Gastrocnemius medialis (tissue), 4 donors: ENCODE measurements around the gene LCN12.

Experiments used
- CTCF ChIP-seq, 5 experiments: fragments of 450-650 bp in 3 of 5; fragments of 200-600 bp in 2 of 5; sonication (generic) in 2 of 5; IDR thresholded peaks in 4 of 5; conservative IDR thresholded peaks in 1 of 5; 1 replicate in 4 of 5; 2 replicates in 1 of 5; pipeline ENCODE4 v1.5.1; 2016 to 2019; ENCODE audit warnings: antibody characterized with exemption in 5 of 5, mild to moderate bottlenecking in 3 of 5, moderate library complexity in 3 of 5
- POLR2A ChIP-seq, 2 donors: fragments of 450-650 bp; IDR thresholded peaks; one replicate each; pipeline ENCODE4 v1.6.1; 2017; ENCODE audit warnings: antibody characterized with exemption in 2 of 2, mild to moderate bottlenecking in 2 of 2, moderate library complexity in 2 of 2

- TF ChIP-seq CTCF (IDR thresholded peaks at IDR 0.05 in 4 of 5, conservative IDR thresholded peaks at IDR 0.05 in 1 of 5) (no peak), POLR2A (IDR thresholded peaks at IDR 0.05) (no peak)
Measured at GRCh38 chr9:136983167-136983566, 31.1 kb downstream of the LCN12 start.
